Endothelial cell (in vitro differentiated cells): ENCODE measurements around the gene QKI. TPM values are rescaled to one million over a fixed set of nuclear protein-coding genes. Genes with fewer than 3 reads are reported as not detected.
A peak's percentile ranks its signal among the peaks of the same experiment; 100 is the strongest.

Source experiments
- DNase-seq: peaks from one replicate; pipeline ENCODE4 v3.0.0; 2021; ENCODE audit warnings: low spot score
- H3K27ac Mint-ChIP-seq: one replicate; pipeline ENCODE4 v1.8.0; 2021; ENCODE audit warnings: mixed read lengths, inconsistent platforms; ENCODE audit not compliant: unreplicated experiment
- H3K27me3 Mint-ChIP-seq: one replicate; pipeline ENCODE4 v1.8.0; 2021; ENCODE audit warnings: mild to moderate bottlenecking, moderate library complexity, mixed read lengths, inconsistent platforms; ENCODE audit not compliant: unreplicated experiment
- H3K36me3 Mint-ChIP-seq: one replicate; pipeline ENCODE4 v1.8.0; 2021; ENCODE audit warnings: mild to moderate bottlenecking, low read depth, mixed read lengths, inconsistent platforms; ENCODE audit not compliant: unreplicated experiment
- H3K4me1 Mint-ChIP-seq: one replicate; pipeline ENCODE4 v1.8.0; 2021; ENCODE audit warnings: mild to moderate bottlenecking, mixed read lengths, inconsistent platforms; ENCODE audit not compliant: unreplicated experiment
- H3K4me3 Mint-ChIP-seq: one replicate; pipeline ENCODE4 v1.8.0; 2021; ENCODE audit warnings: mild to moderate bottlenecking, mixed read lengths, inconsistent platforms; ENCODE audit not compliant: unreplicated experiment
- H3K9me3 Mint-ChIP-seq: one replicate; pipeline ENCODE4 v1.8.0; 2021; ENCODE audit warnings: mixed read lengths, inconsistent platforms; ENCODE audit not compliant: unreplicated experiment
- CTCF ChIP-seq: fragments of 200-600 bp; sonication (generic); IDR thresholded peaks from one replicate; pipeline ENCODE4 v1.5.0; 2021; ENCODE audit warnings: antibody characterized with exemption; ENCODE audit not compliant: unreplicated experiment
- total RNA-seq: library from RNA; stranded (reverse); fragmentation: NEBNext Ultra II Directional; extraction: Animal tissue kit (Norgen Biotek cat#: 25700); gene quantifications from one replicate; pipeline ENCODE4 v1.2.1, GENCODE V29; 2021; ENCODE audit not compliant: unreplicated experiment

The QKI gene
- total RNA-seq, 1 donor from 2014 or later, result 326 TPM

- Mint-ChIP-seq H3K27me3 (peaks cover 8% of the 10 kb centered on the region), H3K27ac (peak overlapping the region; percentile 30), H3K4me1 (peaks cover 42% of the 10 kb centered on the region)
Observed at GRCh38 chr6:163405412-163406309, 8.9 kb upstream of the QKI start.

DNA sequence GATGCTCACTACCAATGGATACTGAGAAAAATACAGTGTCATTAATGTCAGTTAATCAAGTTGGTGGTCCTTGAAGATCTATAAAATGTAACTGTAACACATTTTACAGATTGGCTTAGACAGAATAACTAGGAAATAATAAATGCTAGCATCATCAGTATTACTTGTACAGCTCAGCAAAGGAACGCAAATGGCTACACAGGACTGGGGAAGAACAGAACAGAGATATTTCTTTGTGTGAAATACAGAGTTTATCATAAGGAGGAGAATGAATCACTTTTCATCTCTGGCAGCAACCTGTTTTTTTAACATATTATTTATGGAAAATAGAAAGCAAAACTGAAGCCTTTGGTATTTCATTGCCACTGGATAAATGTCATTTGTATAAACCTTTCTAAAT is 8.2 kb upstream of the QKI start:
- Mint-ChIP-seq H3K27me3 (peaks cover 9% of the 10 kb centered on the region), H3K4me1 (peaks cover 44% of the 10 kb centered on the region), H3K27ac (no peak overlapping the region)

More at GRCh38 chr6:163405412-163406309, 8.9 kb upstream of the QKI start:
- Mint-ChIP-seq H3K36me3 (no peaks in the 10 kb centered on the region), H3K9me3 (no peaks in the 10 kb centered on the region), H3K4me3 (no peak overlapping the region)
- TF ChIP-seq CTCF, result no peak
- DNase-seq, result no peak

GRCh38 chr6:163406830-163407229 is 7.7 kb upstream of the QKI start:
- Mint-ChIP-seq H3K36me3 (peaks cover 4% of the 10 kb centered on the region), H3K4me1 (peaks cover 44% of the 10 kb centered on the region), H3K27ac (no peak overlapping the region), H3K27me3 (peaks cover 9% of the 10 kb centered on the region), H3K9me3 (no peaks in the 10 kb centered on the region), H3K4me3 (no peak overlapping the region)
- no peak for DNase-seq
- TF ChIP-seq CTCF, result no peak

More for the DNA sequence above, 8.2 kb upstream of the QKI start:
- no peak for DNase-seq
- Mint-ChIP-seq H3K4me3 (no peak overlapping the region), H3K36me3 (peaks cover 4% of the 10 kb centered on the region), H3K9me3 (no peaks in the 10 kb centered on the region)
- no peak for TF ChIP-seq CTCF

GRCh38 chr6:163408352-163408991 is 6.0 kb upstream of the QKI start:
- no peak overlapping the region for H3K27ac Mint-ChIP-seq
- no peak for DNase-seq
- H3K36me3 Mint-ChIP-seq, result peaks cover 10% of the 10 kb centered on the region
- no peak for TF ChIP-seq CTCF
- peaks cover 39% of the 10 kb centered on the region for H3K4me1 Mint-ChIP-seq
- no peak overlapping the region for H3K4me3 Mint-ChIP-seq
- no peaks in the 10 kb centered on the region for H3K9me3 Mint-ChIP-seq
- peaks cover 11% of the 10 kb centered on the region for H3K27me3 Mint-ChIP-seq

- Mint-ChIP-seq H3K27me3 (peaks cover 9% of the 10 kb centered on the region), H3K4me1 (peaks cover 31% of the 10 kb centered on the region), H3K27ac (no peak overlapping the region), H3K9me3 (no peaks in the 10 kb centered on the region), H3K4me3 (no peak overlapping the region), H3K36me3 (peaks cover 10% of the 10 kb centered on the region)
- DNase-seq, result no peak
- no peak for TF ChIP-seq CTCF
Observed at GRCh38 chr6:163409712-163410111, 4.8 kb upstream of the QKI start.
